Measurements from ENCODE around the gene ENTHD1. TPM values are rescaled to one million over a fixed set of nuclear protein-coding genes. Genes with fewer than 3 reads are reported as not detected.
"Not testable (repeated sequence)": the region's sequence is repeated elsewhere in the genome, so short reads cannot be mapped to it uniquely, and the experiment has no call there.

Gene ENTHD1
- total RNA-seq, 4 donors from 2014 or later, result not detected

DNA sequence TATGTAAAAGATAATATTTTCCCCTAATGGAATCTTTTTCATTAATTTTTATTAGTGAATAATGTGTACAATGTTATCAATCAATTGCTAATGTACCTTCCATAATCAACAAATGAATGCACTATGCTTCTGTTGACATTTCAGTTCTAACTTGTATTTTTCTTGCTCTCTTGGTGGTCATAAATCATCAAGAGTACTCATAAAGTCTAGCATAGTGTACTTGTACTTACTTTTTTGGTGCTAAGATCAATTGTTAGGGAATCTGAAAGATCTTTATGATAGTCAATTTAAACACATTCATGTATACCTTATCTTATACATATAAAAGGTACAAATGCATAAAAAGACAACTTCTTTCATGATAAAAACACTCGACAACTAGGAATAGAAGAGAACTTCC, 10.5 kb downstream of the ENTHD1 start:
- DNase-seq, result no peak
- Histone ChIP-seq H3K4me3 (no peak overlapping the region), H3K27me3 (no peaks in the 10 kb centered on the region), H3K4me1 (no peaks in the 10 kb centered on the region), H3K9me3 (no peaks in the 10 kb centered on the region), H3K36me3 (no peaks in the 10 kb centered on the region), H3K27ac (no peak overlapping the region)
- TF ChIP-seq POLR2A (IDR thresholded peaks at IDR 0.05) (no peak), CTCF (IDR thresholded peaks at IDR 0.05) (no peak)

DNA sequence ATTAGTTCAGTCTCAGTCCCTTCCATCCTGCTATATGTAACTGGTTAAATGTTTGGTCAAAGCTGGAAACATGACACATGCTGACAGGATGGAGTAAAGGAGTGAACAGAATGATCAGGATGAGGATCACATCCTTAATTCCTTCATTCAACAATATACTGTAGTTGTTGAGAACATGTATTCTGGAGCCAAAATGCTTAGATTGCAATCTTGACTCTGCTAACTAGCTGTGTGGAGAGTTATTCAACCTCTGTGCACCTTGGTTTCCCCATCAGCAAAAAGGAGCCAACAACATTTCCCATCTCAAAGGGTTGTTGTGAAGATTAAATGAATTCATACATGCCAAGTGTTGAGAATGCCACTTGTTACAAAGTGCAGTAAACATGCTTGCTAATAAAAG, 12.8 kb downstream of the ENTHD1 start:
- Histone ChIP-seq H3K9me3 (no peaks in the 10 kb centered on the region), H3K4me3 (no peak overlapping the region), H3K36me3 (no peaks in the 10 kb centered on the region), H3K27me3 (no peaks in the 10 kb centered on the region), H3K4me1 (no peaks in the 10 kb centered on the region), H3K27ac (no peak overlapping the region)
- no peak for DNase-seq
- TF ChIP-seq CTCF (IDR thresholded peaks at IDR 0.05) (no peak), POLR2A (IDR thresholded peaks at IDR 0.05) (no peak)

- Histone ChIP-seq H3K36me3 (no peaks in the 10 kb centered on the region), H3K4me3 (no peak overlapping the region), H3K27me3 (no peaks in the 10 kb centered on the region), H3K27ac (no peak overlapping the region), H3K9me3 (no peaks in the 10 kb centered on the region), H3K4me1 (no peaks in the 10 kb centered on the region)
- DNase-seq, result no peak
- TF ChIP-seq POLR2A (IDR thresholded peaks at IDR 0.05), result no peak
- no peak for TF ChIP-seq CTCF (IDR thresholded peaks at IDR 0.05)
These were observed 16.3 kb downstream of the ENTHD1 start for GRCh38 chr22:39877079-39877845.

- not testable (repeated sequence) for DNase-seq, H3K27ac ChIP-seq, H3K27me3 ChIP-seq, H3K4me3 ChIP-seq, H3K4me1 ChIP-seq, H3K9me3 ChIP-seq, H3K36me3 ChIP-seq
These were observed 18.2 kb downstream of the ENTHD1 start for GRCh38 chr22:39875176-39875885.

DNA sequence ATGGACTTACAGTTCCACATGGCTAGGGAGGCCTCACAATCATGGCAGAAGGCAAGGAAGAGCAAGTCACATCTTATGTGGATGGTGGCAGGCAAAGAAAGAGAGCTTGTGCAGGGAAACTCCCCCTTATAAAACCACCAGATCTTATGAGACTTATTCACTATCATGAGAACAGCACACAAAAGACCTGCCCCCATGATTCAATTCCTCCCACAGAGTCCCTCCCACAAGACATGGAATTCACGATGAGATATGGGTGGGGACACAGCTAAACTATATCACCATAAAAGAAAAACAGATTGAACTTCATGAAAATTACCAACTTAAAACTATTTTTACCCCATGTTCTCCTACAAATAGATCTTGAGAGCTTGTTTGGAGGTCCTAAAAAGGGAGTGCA, 19.6 kb downstream of the ENTHD1 start:
- Histone ChIP-seq H3K36me3 (no peaks in the 10 kb centered on the region), H3K4me1 (no peaks in the 10 kb centered on the region), H3K27me3 (no peaks in the 10 kb centered on the region), H3K9me3 (no peaks in the 10 kb centered on the region), H3K4me3 (no peak overlapping the region), H3K27ac (no peak overlapping the region)
- DNase-seq, result no peak
- TF ChIP-seq POLR2A (IDR thresholded peaks at IDR 0.05) (no peak), CTCF (IDR thresholded peaks at IDR 0.05) (no peak)

DNA sequence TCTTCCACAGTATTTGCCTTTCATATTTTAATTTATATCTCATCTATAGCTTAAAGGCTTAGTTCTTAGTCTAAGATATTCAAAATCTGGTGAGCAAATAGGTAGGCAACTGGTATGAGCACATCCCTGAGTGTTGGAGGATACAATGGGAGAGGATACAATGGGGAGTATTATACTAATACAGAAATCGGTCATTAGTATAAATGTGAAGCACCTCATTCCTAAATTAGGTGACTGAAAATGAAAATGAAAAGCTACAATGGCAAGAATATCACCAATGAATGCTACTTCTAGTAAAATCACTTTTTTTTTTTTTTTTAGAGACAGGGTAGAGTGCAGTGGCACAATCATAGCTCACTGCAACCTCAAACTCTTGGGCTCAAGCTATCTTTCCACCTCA, 21.0 kb downstream of the ENTHD1 start:
- Histone ChIP-seq H3K4me1 (no peaks in the 10 kb centered on the region), H3K36me3 (no peaks in the 10 kb centered on the region), H3K9me3 (no peaks in the 10 kb centered on the region), H3K4me3 (no peak overlapping the region), H3K27me3 (no peaks in the 10 kb centered on the region), H3K27ac (no peak overlapping the region)
- no peak for TF ChIP-seq CTCF (IDR thresholded peaks at IDR 0.05)
- TF ChIP-seq POLR2A (IDR thresholded peaks at IDR 0.05), result no peak
- DNase-seq, result no peak

All from Peyer's patch (tissue), 4 donors.